GM23338 (cell line): ENCODE measurements around the gene CDCA7L.

ENCODE experiments used
- CREB1 ChIP-seq: fragments of 250-450 bp; sonication (Bioruptor Pico); IDR thresholded peaks from 2 replicates; pipeline ENCODE4 v1.5.0; 2020; ENCODE audit warnings: low read depth, mild to moderate bottlenecking, moderate library complexity
- EZH2 ChIP-seq: fragments of 200-600 bp; sonication (generic); IDR thresholded peaks from one replicate; pipeline ENCODE4 v1.8.0; 2017; ENCODE audit warnings: antibody characterized with exemption, mild to moderate bottlenecking, low read depth; ENCODE audit not compliant: unreplicated experiment
- EZH2phosphoT487 ChIP-seq: fragments of 200-600 bp; sonication (generic); IDR thresholded peaks from one replicate; pipeline ENCODE4 v1.8.1; 2018; ENCODE audit warnings: antibody characterized with exemption; ENCODE audit not compliant: unreplicated experiment
- JUNB ChIP-seq: IDR thresholded peaks from one replicate; pipeline ENCODE4 v1.6.1; 2016; ENCODE audit warnings: antibody characterized with exemption; ENCODE audit not compliant: unreplicated experiment
- POLR2AphosphoS5 ChIP-seq: IDR thresholded peaks from 2 replicates; pipeline ENCODE4 v1.6.1; 2016; ENCODE audit warnings: antibody characterized with exemption, low read depth
- STAT1 ChIP-seq: IDR thresholded peaks from one replicate; pipeline ENCODE4 v1.6.1; 2016; ENCODE audit warnings: antibody characterized with exemption; ENCODE audit not compliant: unreplicated experiment
- ZNF114 ChIP-seq: fragments of 250-450 bp; sonication (Bioruptor Pico); IDR thresholded peaks from 2 replicates; pipeline ENCODE4 v1.5.0; 2020; ENCODE audit warnings: mild to moderate bottlenecking, moderate library complexity
- ZNF331 ChIP-seq: fragments of 250-450 bp; sonication (Bioruptor Pico); IDR thresholded peaks from 2 replicates; pipeline ENCODE4 v1.5.0; 2020; ENCODE audit warnings: low read depth, mild to moderate bottlenecking, moderate library complexity
- TF ChIP-seq, protein P1 (sequence below), 2 experiments: fragments of 200-600 bp in 1 of 2; sonication (generic) in 1 of 2; conservative IDR thresholded peaks; 2 replicates each; pipeline versions ENCODE4 v1.5.1 to v1.6.1; 2016 to 2017; ENCODE audit warnings: antibody characterized with exemption in 2 of 2, low read depth in 2 of 2, mild to moderate bottlenecking in 2 of 2, moderate library complexity in 1 of 2
- TF ChIP-seq, protein P2 (sequence below): IDR thresholded peaks from one replicate; pipeline ENCODE4 v1.6.1; 2018; ENCODE audit warnings: antibody characterized with exemption; ENCODE audit not compliant: unreplicated experiment
- TF ChIP-seq, protein P3 (sequence below): fragments of 250-450 bp; sonication (Bioruptor Pico); IDR thresholded peaks from 2 replicates; pipeline ENCODE4 v1.5.0; 2020; ENCODE audit warnings: mild to moderate bottlenecking, moderate library complexity
- TF ChIP-seq, protein P4 (sequence below): IDR thresholded peaks from 2 replicates; pipeline ENCODE4 v1.6.1; 2016; ENCODE audit warnings: antibody characterized with exemption

DNA sequence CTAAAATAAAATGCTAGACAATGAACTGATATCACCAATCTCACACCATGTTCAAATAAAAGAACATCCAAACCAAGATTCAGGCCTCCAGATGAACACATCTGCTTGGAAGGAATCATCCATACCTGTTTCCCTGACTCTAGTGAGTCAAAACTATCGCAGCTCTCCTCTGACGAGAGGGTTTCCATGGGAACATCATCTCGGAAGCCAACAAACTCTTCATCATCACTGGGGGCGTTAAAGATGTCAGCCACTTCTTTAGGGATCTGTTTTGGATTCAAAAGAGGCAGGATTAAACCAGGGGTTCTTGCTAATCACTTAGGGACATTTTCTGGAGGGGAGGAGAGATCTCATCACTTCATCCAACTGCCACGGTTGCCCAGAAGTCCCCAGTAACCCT, 29.1 kb downstream of the CDCA7L start:
- TF ChIP-seq, protein P1, sequence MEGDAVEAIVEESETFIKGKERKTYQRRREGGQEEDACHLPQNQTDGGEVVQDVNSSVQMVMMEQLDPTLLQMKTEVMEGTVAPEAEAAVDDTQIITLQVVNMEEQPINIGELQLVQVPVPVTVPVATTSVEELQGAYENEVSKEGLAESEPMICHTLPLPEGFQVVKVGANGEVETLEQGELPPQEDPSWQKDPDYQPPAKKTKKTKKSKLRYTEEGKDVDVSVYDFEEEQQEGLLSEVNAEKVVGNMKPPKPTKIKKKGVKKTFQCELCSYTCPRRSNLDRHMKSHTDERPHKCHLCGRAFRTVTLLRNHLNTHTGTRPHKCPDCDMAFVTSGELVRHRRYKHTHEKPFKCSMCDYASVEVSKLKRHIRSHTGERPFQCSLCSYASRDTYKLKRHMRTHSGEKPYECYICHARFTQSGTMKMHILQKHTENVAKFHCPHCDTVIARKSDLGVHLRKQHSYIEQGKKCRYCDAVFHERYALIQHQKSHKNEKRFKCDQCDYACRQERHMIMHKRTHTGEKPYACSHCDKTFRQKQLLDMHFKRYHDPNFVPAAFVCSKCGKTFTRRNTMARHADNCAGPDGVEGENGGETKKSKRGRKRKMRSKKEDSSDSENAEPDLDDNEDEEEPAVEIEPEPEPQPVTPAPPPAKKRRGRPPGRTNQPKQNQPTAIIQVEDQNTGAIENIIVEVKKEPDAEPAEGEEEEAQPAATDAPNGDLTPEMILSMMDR (conservative IDR thresholded peaks at IDR 0.05; ENCODE audit: low read depth in 2 of 2), result no peak
- TF ChIP-seq ZNF114 (CRISPR knock-in tag), result no peak
- TF ChIP-seq, protein P2, sequence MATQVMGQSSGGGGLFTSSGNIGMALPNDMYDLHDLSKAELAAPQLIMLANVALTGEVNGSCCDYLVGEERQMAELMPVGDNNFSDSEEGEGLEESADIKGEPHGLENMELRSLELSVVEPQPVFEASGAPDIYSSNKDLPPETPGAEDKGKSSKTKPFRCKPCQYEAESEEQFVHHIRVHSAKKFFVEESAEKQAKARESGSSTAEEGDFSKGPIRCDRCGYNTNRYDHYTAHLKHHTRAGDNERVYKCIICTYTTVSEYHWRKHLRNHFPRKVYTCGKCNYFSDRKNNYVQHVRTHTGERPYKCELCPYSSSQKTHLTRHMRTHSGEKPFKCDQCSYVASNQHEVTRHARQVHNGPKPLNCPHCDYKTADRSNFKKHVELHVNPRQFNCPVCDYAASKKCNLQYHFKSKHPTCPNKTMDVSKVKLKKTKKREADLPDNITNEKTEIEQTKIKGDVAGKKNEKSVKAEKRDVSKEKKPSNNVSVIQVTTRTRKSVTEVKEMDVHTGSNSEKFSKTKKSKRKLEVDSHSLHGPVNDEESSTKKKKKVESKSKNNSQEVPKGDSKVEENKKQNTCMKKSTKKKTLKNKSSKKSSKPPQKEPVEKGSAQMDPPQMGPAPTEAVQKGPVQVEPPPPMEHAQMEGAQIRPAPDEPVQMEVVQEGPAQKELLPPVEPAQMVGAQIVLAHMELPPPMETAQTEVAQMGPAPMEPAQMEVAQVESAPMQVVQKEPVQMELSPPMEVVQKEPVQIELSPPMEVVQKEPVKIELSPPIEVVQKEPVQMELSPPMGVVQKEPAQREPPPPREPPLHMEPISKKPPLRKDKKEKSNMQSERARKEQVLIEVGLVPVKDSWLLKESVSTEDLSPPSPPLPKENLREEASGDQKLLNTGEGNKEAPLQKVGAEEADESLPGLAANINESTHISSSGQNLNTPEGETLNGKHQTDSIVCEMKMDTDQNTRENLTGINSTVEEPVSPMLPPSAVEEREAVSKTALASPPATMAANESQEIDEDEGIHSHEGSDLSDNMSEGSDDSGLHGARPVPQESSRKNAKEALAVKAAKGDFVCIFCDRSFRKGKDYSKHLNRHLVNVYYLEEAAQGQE, result no peak
- TF ChIP-seq POLR2AphosphoS5, result no peak
- no peak for TF ChIP-seq EZH2phosphoT487
- TF ChIP-seq JUNB, result no peak
- no peak for TF ChIP-seq ZNF331 (CRISPR knock-in tag)
- TF ChIP-seq EZH2, result no peak
- TF ChIP-seq CREB1 (CRISPR knock-in tag), result no peak
- TF ChIP-seq, protein P3, sequence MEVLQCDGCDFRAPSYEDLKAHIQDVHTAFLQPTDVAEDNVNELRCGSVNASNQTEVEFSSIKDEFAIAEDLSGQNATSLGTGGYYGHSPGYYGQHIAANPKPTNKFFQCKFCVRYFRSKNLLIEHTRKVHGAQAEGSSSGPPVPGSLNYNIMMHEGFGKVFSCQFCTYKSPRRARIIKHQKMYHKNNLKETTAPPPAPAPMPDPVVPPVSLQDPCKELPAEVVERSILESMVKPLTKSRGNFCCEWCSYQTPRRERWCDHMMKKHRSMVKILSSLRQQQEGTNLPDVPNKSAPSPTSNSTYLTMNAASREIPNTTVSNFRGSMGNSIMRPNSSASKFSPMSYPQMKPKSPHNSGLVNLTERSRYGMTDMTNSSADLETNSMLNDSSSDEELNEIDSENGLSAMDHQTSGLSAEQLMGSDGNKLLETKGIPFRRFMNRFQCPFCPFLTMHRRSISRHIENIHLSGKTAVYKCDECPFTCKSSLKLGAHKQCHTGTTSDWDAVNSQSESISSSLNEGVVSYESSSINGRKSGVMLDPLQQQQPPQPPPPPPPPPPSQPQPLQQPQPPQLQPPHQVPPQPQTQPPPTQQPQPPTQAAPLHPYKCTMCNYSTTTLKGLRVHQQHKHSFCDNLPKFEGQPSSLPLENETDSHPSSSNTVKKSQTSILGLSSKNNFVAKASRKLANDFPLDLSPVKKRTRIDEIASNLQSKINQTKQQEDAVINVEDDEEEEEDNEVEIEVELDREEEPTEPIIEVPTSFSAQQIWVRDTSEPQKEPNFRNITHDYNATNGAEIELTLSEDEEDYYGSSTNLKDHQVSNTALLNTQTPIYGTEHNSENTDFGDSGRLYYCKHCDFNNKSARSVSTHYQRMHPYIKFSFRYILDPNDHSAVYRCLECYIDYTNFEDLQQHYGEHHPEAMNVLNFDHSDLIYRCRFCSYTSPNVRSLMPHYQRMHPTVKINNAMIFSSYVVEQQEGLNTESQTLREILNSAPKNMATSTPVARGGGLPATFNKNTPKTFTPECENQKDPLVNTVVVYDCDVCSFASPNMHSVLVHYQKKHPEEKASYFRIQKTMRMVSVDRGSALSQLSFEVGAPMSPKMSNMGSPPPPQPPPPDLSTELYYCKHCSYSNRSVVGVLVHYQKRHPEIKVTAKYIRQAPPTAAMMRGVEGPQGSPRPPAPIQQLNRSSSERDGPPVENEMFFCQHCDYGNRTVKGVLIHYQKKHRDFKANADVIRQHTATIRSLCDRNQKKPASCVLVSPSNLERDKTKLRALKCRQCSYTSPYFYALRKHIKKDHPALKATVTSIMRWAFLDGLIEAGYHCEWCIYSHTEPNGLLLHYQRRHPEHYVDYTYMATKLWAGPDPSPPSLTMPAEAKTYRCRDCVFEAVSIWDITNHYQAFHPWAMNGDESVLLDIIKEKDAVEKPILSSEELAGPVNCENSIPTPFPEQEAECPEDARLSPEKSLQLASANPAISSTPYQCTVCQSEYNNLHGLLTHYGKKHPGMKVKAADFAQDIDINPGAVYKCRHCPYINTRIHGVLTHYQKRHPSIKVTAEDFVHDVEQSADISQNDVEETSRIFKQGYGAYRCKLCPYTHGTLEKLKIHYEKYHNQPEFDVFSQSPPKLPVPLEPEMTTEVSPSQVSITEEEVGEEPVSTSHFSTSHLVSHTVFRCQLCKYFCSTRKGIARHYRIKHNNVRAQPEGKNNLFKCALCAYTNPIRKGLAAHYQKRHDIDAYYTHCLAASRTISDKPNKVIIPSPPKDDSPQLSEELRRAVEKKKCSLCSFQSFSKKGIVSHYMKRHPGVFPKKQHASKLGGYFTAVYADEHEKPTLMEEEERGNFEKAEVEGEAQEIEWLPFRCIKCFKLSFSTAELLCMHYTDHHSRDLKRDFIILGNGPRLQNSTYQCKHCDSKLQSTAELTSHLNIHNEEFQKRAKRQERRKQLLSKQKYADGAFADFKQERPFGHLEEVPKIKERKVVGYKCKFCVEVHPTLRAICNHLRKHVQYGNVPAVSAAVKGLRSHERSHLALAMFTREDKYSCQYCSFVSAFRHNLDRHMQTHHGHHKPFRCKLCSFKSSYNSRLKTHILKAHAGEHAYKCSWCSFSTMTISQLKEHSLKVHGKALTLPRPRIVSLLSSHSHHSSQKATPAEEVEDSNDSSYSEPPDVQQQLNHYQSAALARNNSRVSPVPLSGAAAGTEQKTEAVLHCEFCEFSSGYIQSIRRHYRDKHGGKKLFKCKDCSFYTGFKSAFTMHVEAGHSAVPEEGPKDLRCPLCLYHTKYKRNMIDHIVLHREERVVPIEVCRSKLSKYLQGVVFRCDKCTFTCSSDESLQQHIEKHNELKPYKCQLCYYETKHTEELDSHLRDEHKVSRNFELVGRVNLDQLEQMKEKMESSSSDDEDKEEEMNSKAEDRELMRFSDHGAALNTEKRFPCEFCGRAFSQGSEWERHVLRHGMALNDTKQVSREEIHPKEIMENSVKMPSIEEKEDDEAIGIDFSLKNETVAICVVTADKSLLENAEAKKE, result no peak
- no peak for TF ChIP-seq STAT1
- TF ChIP-seq, protein P4, sequence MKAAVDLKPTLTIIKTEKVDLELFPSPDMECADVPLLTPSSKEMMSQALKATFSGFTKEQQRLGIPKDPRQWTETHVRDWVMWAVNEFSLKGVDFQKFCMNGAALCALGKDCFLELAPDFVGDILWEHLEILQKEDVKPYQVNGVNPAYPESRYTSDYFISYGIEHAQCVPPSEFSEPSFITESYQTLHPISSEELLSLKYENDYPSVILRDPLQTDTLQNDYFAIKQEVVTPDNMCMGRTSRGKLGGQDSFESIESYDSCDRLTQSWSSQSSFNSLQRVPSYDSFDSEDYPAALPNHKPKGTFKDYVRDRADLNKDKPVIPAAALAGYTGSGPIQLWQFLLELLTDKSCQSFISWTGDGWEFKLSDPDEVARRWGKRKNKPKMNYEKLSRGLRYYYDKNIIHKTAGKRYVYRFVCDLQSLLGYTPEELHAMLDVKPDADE, result no peak
